Fibroblast of lung (primary cell): Measurements from ENCODE around the gene BUD31. TPM values are rescaled to one million over a fixed set of nuclear protein-coding genes. Genes with fewer than 3 reads are reported as not detected.

Source experiments
- DNase-seq, 2 donors: peaks; one replicate each; pipeline versions ENCODE4 v3.0.0 to v3.0.0-alpha.2; 2010; ENCODE audit warnings: low read depth in 2 of 2
- H2AFZ ChIP-seq: 2 replicates; pipeline ENCODE4 v1.5.1; 2012; ENCODE audit warnings: low read length, control low read depth, inconsistent platforms
- H3K27ac ChIP-seq: 2 replicates; pipeline ENCODE4 v1.5.1; 2011; ENCODE audit warnings: low read length, control low read depth; ENCODE audit not compliant: insufficient read depth
- H3K27me3 ChIP-seq: 2 replicates; pipeline ENCODE4 v1.5.1; 2011; ENCODE audit warnings: mild to moderate bottlenecking, low read length; ENCODE audit not compliant: control insufficient read depth, insufficient read depth
- H3K36me3 ChIP-seq: 2 replicates; pipeline ENCODE4 v1.5.1; 2011; ENCODE audit warnings: low read length; ENCODE audit not compliant: control insufficient read depth, insufficient read depth
- H3K4me1 ChIP-seq: 2 replicates; pipeline ENCODE4 v1.5.1; 2011; ENCODE audit warnings: low read length; ENCODE audit not compliant: control insufficient read depth, insufficient read depth; ENCODE audit errors: extremely low read depth
- H3K4me2 ChIP-seq: 2 replicates; pipeline ENCODE4 v1.5.1; 2011; ENCODE audit warnings: low read length, control low read depth; ENCODE audit not compliant: insufficient read depth; ENCODE audit errors: extremely low read depth
- H3K4me3 ChIP-seq, 4 experiments: fragments of 200-600 bp in 1 of 4; sonication (generic) in 1 of 4; replicated peaks in 1 of 4; 2 replicates each; pipeline ENCODE4 v1.5.1; 2011 to 2016; ENCODE audit warnings: low read length in 4 of 4, low read depth in 3 of 4, mild to moderate bottlenecking in 3 of 4, control low read depth in 2 of 4, inconsistent platforms in 1 of 4, mixed read lengths in 1 of 4; ENCODE audit not compliant: insufficient read depth in 1 of 4; ENCODE audit errors: control extremely low read depth in 1 of 4
- H3K79me2 ChIP-seq: 2 replicates; pipeline ENCODE4 v1.5.1; 2012; ENCODE audit warnings: mild to moderate bottlenecking, low read length, inconsistent platforms; ENCODE audit not compliant: control insufficient read depth, insufficient read depth
- H3K9ac ChIP-seq: 2 replicates; pipeline ENCODE4 v1.5.1; 2011; ENCODE audit warnings: mild to moderate bottlenecking, low read length, control low read depth; ENCODE audit not compliant: insufficient read depth
- H3K9me3 ChIP-seq: 2 replicates; pipeline ENCODE4 v1.5.1; 2012; ENCODE audit warnings: low read depth, low read length; ENCODE audit not compliant: control insufficient read depth, insufficient read depth
- H4K20me1 ChIP-seq: 2 replicates; pipeline ENCODE4 v1.5.1; 2011; ENCODE audit warnings: low read length; ENCODE audit not compliant: control insufficient read depth, insufficient read depth; ENCODE audit errors: extremely low read depth
- EZH2 ChIP-seq: IDR thresholded peaks from 2 replicates; pipeline ENCODE4 v1.5.1; 2012; ENCODE audit warnings: low read length, control low read depth, mild to moderate bottlenecking; ENCODE audit errors: missing control alignments
- polyA plus RNA-seq, 2 donors: library from polyadenylated mRNA; depleted of rRNA in 1 of 2; stranded (reverse) in 1 of 2; unstranded in 1 of 2; fragments of >200 nt; gene quantifications; 2 replicates each; pipeline ENCODE4 v1.2.1, GENCODE V29; 2011 to 2012; ENCODE audit warnings: missing spikeins in 1 of 2
- total RNA-seq: library from RNA; depleted of rRNA; stranded (reverse); fragments of >200 nt; gene quantifications from 2 replicates; pipeline ENCODE4 v1.2.1, GENCODE V29; 2014
- TF ChIP-seq, protein P1 (sequence below), 2 donors: IDR thresholded peaks in 1 of 2; conservative IDR thresholded peaks in 1 of 2; 1 replicate in 1 of 2; 2 replicates in 1 of 2; pipeline ENCODE4 v1.5.1; 2011 to 2012; ENCODE audit warnings: low read length in 2 of 2, control low read depth in 1 of 2, inconsistent platforms in 1 of 2, low read depth in 1 of 2, mild to moderate bottlenecking in 1 of 2

Gene BUD31
- total and polyA plus RNA-seq, 2 donors (not counting 1 experiment from before 2014, with no cell fraction given), result 83.4 to 114 TPM

DNA sequence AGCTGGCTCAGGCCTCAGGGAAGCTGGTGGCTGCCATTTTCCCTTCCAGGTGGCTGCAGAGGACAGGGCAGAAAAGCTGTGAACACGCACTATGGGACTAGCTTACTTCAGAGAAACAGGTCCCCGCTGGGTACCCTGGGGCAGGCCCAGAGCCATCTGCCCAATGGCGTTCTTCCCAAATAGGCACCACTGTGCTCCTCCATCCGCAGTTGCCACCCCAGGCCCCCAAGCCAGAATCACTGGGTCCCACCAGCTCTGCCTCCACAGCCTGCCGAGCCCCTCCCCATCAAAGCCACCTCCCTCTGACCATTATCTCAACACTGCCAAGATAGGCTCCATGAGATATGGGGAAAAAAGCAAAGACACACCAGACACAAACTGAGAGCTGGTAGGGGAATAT, 11.4 kb downstream of the BUD31 start:
- H3K4me2 ChIP-seq, result no peak overlapping the region
- no peaks in the 10 kb centered on the region for H4K20me1 ChIP-seq
- no peak overlapping the region for H3K4me3 ChIP-seq
- no peaks in the 10 kb centered on the region for H3K9me3 ChIP-seq
- H3K4me1 ChIP-seq, result no peaks in the 10 kb centered on the region
- H3K27ac ChIP-seq, result no peak overlapping the region
- no peak overlapping the region for H3K9ac ChIP-seq
- H3K36me3 ChIP-seq, result peaks cover 38% of the 10 kb centered on the region
- peaks cover 2% of the 10 kb centered on the region for H3K79me2 ChIP-seq
- H2AFZ ChIP-seq, result no peak overlapping the region
- TF ChIP-seq, protein P1, sequence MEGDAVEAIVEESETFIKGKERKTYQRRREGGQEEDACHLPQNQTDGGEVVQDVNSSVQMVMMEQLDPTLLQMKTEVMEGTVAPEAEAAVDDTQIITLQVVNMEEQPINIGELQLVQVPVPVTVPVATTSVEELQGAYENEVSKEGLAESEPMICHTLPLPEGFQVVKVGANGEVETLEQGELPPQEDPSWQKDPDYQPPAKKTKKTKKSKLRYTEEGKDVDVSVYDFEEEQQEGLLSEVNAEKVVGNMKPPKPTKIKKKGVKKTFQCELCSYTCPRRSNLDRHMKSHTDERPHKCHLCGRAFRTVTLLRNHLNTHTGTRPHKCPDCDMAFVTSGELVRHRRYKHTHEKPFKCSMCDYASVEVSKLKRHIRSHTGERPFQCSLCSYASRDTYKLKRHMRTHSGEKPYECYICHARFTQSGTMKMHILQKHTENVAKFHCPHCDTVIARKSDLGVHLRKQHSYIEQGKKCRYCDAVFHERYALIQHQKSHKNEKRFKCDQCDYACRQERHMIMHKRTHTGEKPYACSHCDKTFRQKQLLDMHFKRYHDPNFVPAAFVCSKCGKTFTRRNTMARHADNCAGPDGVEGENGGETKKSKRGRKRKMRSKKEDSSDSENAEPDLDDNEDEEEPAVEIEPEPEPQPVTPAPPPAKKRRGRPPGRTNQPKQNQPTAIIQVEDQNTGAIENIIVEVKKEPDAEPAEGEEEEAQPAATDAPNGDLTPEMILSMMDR (conservative IDR thresholded peaks at IDR 0.05 in 1 of 2, IDR thresholded peaks at IDR 0.05 in 1 of 2; ENCODE audit: low read depth in 1 of 2, low read length in 2 of 2), result no peak
- TF ChIP-seq EZH2, result no peak
- no peak for DNase-seq
- no peaks in the 10 kb centered on the region for H3K27me3 ChIP-seq

- H3K9ac ChIP-seq, result no peak overlapping the region
- no peak overlapping the region for H2AFZ ChIP-seq
- H3K4me3 ChIP-seq, result no peak overlapping the region
- no peak overlapping the region for H3K27ac ChIP-seq
- H3K9me3 ChIP-seq, result no peaks in the 10 kb centered on the region
- no peak overlapping the region for H3K4me2 ChIP-seq
- no peaks in the 10 kb centered on the region for H4K20me1 ChIP-seq
- H3K79me2 ChIP-seq, result peaks cover 2% of the 10 kb centered on the region
- H3K4me1 ChIP-seq, result no peaks in the 10 kb centered on the region
- DNase-seq, result no peak
- H3K36me3 ChIP-seq, result peaks cover 38% of the 10 kb centered on the region
- TF ChIP-seq EZH2, result no peak
- TF ChIP-seq, protein P1 (conservative IDR thresholded peaks at IDR 0.05 in 1 of 2, IDR thresholded peaks at IDR 0.05 in 1 of 2; ENCODE audit: low read depth in 1 of 2, low read length in 2 of 2), result no peak
- no peaks in the 10 kb centered on the region for H3K27me3 ChIP-seq
Observed at GRCh38 chr7:99420986-99421385, 12.2 kb downstream of the BUD31 start.

- Histone ChIP-seq H2AFZ (no peak overlapping the region), H3K4me2 (no peak overlapping the region), H3K4me3 (no peak overlapping the region), H3K27ac (no peak overlapping the region), H3K79me2 (peaks cover 2% of the 10 kb centered on the region), H3K4me1 (no peaks in the 10 kb centered on the region), H3K27me3 (no peaks in the 10 kb centered on the region), H3K9ac (no peak overlapping the region), H3K36me3 (peaks cover 35% of the 10 kb centered on the region), H4K20me1 (no peaks in the 10 kb centered on the region), H3K9me3 (no peaks in the 10 kb centered on the region)
- no peak for TF ChIP-seq EZH2
- TF ChIP-seq, protein P1 (conservative IDR thresholded peaks at IDR 0.05 in 1 of 2, IDR thresholded peaks at IDR 0.05 in 1 of 2; ENCODE audit: low read depth in 1 of 2, low read length in 2 of 2), result no peak
- DNase-seq, result no peak
Observed at GRCh38 chr7:99422186-99422585, 13.4 kb downstream of the BUD31 start.
